CD4-positive, alpha-beta T cell treated with Interleukin-17A for 4 hours (primary cell): ENCODE data around the gene CBLB.

ENCODE experiments used
- DNase-seq: peaks from one replicate; pipeline ENCODE4 v3.0.0-alpha.2; 2020; ENCODE audit warnings: mixed read lengths

Gene CBLB

DNA sequence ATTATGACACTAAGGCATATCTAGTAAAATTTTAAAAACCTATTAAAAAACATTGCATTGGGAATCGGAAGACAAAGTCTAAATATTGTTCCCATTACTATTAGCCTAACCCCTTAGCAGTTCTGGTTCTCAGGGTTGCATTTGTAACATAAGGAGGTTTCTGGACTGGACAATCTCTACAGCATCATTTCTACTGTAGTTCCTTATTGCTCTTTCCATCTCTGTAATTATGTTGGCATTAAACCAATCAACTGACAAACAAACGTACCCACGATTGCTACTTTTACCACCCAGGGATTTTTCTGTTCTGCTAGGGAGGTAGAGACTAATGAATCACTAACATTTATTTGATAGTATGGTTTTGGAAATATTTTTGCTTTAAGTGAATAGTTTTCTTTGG is 190.8 kb downstream of the CBLB start:
- no peak for DNase-seq

DNA sequence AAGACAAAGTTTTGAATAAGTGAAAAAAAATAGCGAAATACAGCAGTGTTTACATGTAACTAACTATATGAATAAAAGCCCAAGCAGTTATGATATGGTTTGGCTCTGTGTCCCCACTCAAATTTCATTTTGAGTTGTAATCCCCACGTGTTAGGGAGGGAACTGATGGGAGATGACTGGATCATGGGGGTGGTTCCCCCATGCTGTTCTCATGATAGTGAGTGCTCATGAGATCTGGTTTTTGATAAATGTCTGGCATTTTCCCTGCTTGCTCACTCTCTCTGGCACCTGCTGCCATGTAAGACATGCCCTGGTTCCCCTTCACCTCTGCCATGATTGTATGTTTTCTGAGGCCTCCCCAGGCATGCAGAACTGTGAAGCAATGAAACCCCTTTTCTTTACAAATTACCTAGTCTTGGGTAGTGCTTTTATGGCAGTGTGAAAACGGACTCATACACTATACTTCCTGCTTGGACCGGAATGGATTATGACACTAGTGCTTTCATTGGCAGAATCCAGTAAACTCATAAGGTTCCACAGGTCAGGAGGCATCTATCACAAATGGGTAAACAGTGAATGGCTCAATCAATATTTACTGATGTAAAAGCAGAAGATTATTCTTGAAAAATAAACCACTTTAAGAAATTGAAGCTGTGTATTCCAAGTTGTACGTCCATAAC is 192.1 kb downstream of the CBLB start:
- no peak for DNase-seq

DNA sequence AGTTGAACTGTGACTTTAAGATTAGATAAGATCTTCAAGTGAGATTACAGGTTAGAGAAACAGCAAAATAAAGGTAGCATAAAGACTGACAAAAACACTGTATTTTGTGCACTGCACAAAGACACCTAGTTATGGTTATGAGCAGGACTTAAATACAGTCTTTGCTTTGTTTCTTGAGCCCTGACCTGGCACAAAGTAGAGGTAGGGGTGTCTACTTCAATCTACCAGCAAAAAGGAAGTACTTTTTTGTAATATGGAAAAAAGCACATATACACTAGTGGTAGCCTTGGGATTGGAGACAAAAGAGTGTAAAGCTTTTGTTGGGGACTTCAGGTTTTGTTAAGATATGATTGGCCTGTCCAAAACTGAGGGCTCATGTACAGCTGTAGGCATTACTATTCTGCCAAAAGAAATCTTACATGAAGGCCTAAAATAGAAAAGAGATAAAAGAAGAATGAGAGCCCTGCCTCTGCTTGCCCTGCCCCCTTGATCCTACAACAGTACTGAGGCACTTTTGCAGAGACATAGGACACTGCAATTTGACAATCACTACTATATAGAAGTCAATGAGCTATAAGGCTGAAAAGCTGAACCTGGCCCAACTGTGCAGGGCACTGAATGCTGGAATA is 194.3 kb downstream of the CBLB start:
- no peak for DNase-seq

DNA sequence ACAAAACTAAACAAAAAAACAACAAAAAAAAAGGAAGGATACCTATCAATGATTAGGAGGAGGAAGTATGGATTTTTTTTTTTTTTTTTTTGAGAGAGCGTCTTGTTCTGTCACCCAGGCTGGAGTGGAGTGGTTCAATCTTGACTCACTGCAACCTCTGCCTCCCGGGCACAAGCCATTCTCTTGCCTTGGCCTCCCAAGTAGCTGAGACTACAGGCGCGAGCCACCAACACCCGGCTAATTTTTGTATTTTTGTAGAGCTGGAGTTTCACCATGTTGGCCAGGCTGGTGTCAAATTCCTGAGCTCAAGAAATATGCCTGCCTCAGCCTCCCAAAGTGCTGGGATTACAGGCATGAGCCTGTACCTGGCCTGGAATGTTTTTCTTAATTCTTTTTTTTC is 195.8 kb downstream of the CBLB start:
- DNase-seq, result no peak

DNA sequence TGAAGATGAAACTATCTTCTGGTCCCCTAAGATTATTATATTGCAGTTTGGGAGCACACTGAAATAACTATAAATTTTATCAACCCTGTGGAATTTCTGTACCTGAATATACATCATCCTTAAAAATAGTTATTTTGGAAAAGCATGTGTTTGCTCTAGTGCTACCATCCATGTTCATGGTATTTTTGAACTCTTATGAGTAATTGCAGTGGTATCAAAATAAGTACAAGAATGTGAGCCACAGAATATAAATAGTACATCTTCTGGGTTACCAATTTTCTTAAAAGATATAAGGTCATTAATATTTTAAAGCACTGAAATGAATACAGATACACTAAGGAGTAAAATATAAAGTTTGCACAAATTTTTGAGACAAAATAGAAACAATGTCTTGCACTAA is 206.5 kb downstream of the CBLB start:
- no peak for DNase-seq

DNA sequence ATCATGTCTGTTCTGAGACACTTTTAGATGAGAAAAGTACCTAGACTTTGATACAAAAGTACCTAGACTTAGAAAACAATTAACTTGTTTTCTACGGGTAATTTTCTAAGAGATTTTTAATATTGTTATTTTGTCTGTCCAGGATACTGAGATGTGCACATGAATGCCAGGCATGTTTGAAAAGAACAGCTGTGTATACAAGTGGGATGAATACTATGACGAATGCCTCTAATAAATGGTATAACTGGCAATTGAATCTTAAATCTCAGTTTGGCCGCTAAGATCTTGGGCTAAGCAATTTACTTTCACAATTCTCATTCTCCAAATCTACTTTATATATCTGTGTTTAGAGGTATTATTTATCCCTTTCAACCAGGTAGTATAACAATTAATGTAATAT is 207.4 kb downstream of the CBLB start:
- DNase-seq, result no peak

DNA sequence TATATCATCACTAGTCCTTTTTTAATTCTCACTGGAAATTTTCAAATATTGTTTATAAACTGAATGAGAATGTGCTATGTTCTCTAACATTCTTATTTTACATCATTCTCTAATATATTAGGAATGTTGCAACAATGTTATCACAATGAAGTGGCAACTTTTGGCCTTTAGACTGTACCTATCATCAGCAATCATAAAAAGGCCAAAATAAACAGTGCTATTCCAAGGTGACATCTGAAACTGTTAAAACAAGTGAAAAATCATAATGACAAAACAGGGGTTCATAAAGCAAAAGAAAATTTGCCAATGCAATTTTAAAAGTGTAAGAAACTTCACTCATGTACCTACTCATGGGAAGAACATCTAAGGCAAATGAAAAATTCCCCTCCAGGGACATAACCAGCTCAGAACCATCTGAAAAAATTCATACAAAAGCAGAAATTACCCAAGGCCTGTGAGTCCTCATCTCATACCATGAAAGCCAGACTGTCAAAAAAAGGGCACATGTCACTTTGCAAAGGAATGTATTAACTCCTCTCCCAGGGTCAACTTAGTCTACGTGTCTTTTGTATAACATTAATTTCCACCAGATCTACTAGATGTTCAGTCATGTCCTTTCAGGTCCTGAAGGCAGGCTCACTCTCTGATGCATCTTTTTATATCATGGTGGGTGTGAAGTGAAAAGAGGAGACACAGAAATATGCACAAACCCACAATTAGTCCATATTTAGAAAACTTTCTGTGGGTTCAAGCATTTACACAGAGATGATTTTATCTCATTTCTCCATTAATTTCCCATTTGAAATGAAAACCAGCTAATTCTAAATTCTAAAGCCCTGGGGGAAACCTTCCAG is 211.9 kb downstream of the CBLB start:
- DNase-seq, result no peak

DNA sequence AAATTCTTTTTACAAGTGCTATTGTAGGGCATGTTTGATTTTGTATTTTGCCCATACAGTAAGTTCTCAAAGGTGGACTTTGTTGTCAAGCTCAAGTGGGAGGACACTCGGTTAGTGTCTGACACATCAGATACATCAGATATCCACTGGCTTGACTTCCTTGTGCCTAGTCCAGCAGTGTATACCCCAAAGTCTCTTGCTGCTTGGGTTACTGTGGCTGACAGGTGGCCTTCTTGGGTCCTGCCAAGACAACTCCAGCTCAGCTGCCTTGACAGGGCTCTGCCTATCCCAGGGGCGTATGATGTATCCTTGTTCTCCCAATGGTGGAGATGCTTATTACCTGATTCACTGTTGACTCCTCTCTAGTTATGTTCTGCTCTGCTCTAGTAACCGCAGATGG is 214.9 kb downstream of the CBLB start:
- DNase-seq, result no peak

DNA sequence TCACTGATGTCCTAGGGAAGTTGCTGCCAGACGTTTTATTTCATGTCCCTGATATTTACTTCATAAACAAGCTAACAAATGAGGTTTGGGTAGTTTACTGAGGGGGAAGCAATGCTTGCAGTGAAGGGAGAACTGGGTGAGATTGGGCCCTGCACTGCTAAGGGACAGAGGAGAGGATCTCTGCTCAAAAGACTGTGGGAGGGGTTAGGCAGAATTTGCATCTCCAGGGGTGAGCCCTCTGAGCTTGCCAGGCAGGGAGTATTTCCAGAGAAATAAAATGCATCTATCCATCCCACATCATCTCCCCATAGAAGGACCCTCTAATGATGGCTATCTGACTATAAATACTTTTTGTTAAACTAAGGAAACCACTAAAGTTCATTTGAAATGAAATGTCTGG is 215.6 kb downstream of the CBLB start:
- no peak for DNase-seq

DNA sequence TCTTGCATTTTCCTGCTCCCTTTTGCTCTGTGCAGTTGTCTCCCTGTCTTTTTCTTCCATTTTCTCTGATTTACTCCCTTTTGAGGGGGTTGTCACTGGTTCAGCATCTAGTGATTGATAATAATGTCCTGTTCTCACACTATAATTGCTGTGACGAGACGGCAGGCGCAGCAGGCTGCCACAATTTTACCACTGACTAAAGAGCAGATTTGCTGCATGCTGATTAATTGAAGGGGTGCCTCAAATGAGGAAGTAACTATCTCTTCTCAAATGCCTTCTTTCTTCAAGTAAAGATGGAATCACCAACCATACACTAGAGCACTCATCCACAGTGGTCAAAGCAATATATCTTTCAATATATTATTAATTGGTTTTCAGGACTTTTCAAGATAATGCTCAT is 219.3 kb downstream of the CBLB start:
- no peak for DNase-seq

DNA sequence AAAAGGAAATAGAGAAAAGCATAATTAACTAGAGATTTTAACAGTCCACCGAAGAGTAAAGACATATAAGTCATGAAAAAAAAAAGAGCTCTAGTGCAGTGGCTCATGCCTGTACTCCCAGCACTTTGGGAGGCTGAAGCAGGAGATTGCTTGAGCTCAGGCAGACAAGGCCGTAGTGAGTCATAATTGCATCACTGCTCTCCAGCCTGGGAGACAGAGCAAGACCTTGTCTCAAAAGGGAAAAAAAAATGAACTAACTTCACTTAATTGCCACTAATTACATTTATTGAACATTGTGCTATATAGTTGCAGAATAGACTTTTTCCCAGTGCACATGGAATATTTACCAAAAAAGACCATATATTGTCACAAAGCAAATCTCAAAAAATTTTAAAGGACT is 221.8 kb downstream of the CBLB start:
- DNase-seq, result no peak

DNA sequence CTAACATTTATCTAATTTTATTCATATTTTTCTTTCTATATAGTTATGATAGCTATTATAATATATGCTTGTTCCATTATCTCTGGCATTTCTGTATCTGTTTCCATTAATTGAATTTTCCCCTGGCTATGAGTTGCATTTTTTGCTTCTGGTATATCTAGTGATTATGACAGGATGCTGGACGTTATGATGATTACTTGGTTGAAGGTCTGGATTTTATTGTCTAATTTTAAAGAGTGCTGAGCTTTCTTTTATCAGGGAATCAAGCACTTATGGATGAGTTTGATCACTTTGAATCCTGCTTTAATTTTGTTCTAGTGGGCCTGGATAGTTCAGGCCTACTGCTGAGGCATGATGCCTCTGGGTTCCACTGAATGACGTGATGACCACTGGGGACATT is 229.7 kb downstream of the CBLB start:
- DNase-seq, result no peak

DNA sequence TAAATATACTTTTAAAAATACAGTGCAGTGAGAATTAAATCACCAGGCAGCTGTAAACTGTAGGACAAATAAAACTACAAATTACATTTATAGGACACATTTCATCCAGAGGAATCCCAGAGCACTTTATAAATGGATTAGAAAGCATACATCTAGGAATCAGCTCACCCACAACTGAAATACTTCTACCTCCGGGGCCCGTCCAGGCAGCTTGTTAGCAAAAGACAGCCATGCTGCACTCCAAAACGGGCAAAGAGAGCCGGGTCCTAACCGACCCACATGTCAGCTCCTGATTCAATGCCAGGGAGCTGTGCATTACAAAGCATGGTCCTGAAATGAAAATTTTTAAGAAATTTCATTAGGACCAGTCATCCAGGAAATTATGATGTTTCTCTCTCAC is 234.1 kb downstream of the CBLB start:
- no peak for DNase-seq

DNA sequence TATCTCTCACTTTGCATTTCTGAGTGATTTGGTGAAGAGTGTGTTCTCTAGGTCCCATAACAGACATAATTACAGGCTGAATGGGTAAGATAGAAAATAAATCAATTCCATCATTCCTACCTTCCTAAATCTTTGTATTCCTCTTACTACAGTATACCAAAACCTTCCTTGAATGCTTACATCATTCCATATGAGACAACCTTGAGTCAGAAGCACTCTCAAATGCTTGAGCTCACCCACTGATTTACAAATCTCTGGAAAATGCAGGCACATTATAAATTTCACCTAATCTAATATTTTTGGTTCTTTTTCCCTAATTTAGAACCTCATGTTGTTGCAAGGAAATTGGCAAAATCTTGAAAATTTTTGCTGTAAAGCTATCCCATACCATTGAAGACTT is 239.1 kb downstream of the CBLB start:
- no peak for DNase-seq

DNA sequence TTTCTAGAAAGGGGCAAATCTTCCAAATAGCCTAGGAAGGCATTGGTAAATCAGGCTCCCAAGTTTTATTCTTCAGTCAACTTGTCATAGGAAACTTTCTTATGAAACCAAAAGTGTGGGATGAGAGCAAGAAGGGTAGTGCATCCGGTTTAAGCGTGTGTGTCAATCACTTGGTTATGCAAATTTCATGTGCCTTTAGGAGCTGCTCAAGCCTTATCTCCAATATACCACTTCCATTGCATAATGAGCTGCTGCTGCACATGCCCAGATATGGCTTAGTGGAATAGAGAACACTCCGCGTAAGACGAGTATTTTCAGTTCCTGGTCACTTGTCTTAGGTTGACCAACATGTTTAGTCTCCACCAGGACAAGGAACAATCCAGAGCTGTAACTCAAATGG is 242.1 kb downstream of the CBLB start:
- no peak for DNase-seq

DNA sequence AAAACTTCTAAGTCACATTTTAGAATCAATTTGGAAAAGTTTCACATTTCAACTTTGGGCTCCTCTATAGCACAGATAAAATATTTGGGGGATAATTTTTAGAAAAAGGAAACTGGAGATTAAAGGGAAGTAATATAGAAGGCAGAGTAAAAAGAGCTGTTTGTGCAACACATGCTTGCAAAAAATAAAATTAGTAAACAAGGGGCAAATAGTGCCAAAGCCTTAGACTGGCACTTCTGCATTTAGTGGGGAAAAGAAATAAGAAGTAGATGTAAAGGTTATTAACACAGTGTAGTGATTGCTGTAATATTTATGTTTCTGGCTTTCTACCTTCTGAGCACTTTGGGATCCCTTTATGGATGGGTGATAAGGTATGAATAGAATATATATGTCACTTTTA is 246.6 kb downstream of the CBLB start:
- no peak for DNase-seq

DNA sequence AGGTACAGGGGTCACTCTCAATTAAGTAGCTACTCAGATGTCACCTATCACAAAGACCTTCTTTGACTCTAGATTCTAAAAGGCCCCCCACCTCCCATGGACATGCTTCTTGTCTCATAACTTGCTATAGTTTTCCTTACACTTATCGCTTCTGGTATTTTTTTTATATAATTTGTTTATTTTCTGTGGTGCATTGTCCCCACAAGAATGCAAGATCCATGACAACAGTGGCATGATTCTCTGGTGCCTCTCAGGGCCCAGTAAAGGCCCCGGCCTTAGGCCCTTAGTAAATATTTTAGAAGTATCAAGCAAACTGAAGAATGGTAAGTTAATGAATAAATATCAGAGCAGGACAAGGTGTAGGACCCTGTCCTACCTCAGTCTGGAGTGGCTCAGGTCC is 248.6 kb downstream of the CBLB start:
- no peak for DNase-seq

DNA sequence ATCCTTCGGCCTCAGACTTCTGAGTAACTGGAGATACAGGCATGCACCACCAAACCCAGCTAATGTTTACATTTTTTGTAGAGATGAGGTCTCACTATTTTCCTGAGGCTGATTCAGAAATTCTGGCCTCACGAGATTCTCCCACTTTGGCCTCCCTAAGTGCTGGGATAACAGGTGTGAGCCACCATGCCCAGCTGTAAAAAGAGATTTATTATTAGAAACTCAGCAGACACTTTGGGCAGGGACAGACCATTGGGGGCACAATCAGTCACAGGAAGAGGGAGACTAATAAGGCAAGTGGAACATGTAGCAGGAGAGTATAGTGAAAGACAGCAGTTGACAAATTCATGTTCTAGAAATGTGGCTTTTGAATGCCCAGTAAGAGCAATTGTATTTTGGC is 249.2 kb downstream of the CBLB start:
- DNase-seq, result no peak

DNA sequence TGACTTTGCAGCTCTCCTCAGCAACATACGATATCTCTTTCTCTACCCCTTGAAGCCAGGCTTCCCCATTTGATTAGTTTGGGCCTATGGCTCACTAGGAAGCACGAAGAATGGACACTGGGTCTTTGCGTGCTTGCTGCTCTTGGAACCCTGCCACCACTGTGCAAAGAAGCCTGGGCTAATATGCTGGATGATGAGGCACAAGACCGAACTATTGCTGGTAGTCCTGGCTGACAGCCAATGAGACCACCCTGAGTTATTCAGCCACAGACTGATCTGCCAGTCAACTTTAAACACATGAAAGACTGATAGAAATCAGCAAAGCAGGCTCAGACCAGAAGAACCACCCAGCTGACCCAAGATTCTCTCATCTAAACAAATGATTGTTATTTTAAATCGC is 250.3 kb downstream of the CBLB start:
- no peak for DNase-seq

DNA sequence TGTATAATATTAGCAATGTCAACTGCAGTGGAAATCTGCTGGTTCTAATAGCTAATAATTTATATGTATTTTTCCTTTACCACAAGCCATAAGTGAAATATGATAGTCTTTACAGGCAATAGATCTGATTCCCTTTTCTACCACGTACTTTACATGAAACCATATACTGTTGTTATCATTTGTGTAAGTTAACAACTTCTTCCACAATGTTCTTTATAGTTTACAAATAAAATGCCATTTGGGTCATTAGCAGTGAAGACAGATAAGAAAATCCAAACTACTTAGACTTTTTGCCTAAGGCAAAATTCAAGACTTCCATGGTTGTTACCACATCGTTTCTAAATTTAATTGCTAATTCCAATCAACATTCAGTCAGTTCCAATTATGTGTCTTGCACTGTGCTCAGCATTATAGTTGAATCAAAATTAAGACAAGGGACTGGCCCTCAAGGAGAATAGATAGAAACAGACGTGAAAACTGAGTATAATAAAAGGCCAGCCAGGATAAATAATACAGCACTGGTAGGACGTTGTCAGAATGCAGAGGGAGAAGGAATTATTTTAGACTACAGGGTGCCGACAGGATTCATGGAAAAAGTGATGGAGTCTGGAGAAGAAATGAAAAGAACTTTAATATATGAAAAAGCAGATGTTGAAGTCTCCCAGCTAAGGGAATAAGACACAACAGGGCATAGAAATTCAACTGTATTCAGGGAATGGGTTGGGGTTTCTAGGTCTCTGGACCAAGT is 252.3 kb downstream of the CBLB start:
- no peak for DNase-seq

DNA sequence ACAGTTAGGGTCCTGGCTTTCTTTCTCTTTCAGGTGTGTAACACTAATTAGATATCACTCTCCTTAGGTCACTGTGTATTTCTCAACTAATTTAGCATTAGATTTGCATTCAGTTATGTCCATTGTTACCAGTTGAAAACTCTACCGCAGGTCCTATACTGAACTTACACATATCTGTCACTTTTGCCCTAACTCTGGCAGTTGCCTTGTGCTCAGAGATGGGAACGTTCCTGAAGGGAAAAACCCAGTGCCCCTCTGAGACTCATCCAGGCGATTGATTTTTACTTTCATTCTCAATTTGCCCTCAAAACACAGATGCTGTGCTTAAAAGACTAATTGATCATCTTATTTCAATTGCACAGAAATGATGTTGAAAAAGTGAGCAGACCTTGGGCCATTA is 253.0 kb downstream of the CBLB start:
- DNase-seq, result no peak

DNA sequence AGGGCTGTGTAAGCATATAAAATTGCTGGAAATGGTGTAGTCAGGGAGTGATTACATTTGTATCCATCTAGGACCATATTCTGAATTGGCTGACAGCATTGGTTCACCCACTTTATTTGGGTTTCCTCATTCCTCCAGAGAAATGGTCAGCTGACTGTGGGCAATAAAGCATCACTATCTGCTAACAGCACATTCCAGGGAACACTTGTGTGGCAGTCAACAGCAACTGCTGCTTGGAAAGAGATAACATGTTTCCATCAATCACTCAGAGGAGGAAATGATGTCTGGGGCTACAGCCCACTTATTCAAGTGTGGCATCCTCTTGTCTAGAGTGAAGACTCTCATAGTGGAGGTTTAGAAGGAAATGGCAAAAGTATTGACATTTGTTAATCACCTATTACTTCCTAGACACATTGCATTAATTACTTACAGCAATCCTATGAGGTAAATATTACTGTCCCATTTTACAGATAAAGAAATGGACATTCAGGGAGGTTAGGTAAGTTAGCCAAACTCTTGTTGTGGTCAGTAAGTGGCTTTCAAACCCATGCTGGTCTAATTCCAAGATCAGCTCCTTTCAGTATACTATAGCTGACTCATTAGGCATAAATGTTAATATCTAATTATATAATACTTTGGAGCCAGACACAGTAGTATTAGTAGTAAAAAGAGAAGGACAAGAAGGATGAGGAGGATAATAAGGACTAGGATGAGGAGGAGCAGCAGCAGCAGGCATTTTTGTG is 254.4 kb downstream of the CBLB start:
- DNase-seq, result no peak

DNA sequence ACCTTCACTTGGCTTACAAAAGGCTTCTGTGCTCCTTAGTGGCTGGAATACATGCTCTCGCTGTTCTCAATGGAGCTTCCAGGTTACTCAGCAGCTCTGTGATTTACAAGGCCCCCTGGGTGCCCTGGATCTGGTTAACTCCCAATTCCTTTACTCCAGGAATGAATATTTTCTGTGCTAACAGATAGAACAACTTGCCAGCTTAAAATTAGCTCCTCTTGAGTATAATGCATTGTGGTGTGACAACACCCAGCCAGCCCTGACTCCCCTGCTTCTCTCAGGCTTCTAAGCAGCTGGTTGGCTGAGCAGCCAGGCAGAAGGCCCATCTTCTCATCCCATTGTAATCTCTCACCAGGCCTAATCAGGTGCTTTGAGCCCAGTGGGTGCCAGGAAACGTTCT is 255.7 kb downstream of the CBLB start:
- DNase-seq, result no peak
